Measurements from ENCODE around the gene RPL38. TPM values are rescaled to one million over a fixed set of nuclear protein-coding genes. Genes with fewer than 3 reads are reported as not detected.

RPL38 gene
- total RNA-seq, 4 donors from 2014 or later = 224 to 564 (median 403) TPM

DNA sequence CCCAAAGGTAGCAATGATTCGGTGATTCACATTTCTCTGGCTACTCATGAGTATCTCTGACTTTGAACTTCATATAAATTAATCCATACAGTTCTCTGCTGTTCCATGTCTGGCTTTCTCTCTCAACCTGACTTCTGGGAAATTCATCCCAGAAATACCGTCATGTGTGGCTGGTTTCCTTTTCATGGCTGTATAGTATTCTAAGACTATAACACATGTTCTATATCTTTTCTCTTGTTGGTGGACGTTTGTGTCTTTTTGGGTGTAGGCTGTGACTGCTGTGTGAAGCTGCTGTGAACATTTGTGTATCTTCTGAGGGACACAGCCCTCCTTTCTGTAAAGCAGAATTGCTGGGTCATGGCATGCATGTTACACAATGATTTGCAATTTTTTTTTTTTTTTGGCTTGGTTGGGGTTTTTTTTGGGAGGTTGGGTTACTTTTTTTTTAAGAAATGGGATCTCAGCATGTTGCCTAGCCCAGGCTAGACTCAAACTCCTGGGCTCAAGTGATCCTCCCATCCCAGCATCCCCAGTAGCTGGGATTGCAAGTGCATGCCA lies 16.2 kb downstream of the RPL38 start:
- WGBS, 2 donors = 75 to 78% methylated on average over 3 of the region's 3 CpGs
- intact Hi-C loops (cut with DNase I) = loop anchor here (10.0 kb wide), 1 partner anchor 75 kb away; no protein-coding TSS in a partner anchor
- no peak overlapping the region for H3K4me3 ChIP-seq
- peaks cover 0 to 21% (median 0%) of the 10 kb centered on the region in 3 donors for H3K4me1 ChIP-seq
- no peak for DNase-seq
- no peaks in the 10 kb centered on the region for H3K9me3 ChIP-seq
- peaks cover 0 to 2% (median 0%) of the 10 kb centered on the region in 4 donors for H3K27me3 ChIP-seq
- no peak for TF ChIP-seq POLR2A (IDR thresholded peaks at IDR 0.05)
- TF ChIP-seq, protein P1, sequence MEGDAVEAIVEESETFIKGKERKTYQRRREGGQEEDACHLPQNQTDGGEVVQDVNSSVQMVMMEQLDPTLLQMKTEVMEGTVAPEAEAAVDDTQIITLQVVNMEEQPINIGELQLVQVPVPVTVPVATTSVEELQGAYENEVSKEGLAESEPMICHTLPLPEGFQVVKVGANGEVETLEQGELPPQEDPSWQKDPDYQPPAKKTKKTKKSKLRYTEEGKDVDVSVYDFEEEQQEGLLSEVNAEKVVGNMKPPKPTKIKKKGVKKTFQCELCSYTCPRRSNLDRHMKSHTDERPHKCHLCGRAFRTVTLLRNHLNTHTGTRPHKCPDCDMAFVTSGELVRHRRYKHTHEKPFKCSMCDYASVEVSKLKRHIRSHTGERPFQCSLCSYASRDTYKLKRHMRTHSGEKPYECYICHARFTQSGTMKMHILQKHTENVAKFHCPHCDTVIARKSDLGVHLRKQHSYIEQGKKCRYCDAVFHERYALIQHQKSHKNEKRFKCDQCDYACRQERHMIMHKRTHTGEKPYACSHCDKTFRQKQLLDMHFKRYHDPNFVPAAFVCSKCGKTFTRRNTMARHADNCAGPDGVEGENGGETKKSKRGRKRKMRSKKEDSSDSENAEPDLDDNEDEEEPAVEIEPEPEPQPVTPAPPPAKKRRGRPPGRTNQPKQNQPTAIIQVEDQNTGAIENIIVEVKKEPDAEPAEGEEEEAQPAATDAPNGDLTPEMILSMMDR (IDR thresholded peaks at IDR 0.05) = no peak
- no peaks in the 10 kb centered on the region for H3K36me3 ChIP-seq
- H3K27ac ChIP-seq = no peak overlapping the region

GRCh38 chr17:74220219-74220618 lies 16.7 kb downstream of the RPL38 start:
- no peak overlapping the region for H3K4me3 ChIP-seq
- peaks cover 0 to 16% (median 0%) of the 10 kb centered on the region in 3 donors for H3K4me1 ChIP-seq
- H3K27ac ChIP-seq = no peak overlapping the region
- WGBS, 2 donors = 90 to 100% methylated on average over 1 to 2 of the region's 2 CpGs
- H3K36me3 ChIP-seq = no peaks in the 10 kb centered on the region
- TF ChIP-seq, protein P1 (IDR thresholded peaks at IDR 0.05) = no peak
- TF ChIP-seq POLR2A (IDR thresholded peaks at IDR 0.05) = no peak
- no peaks in the 10 kb centered on the region for H3K9me3 ChIP-seq
- no peaks in the 10 kb centered on the region for H3K27me3 ChIP-seq
- intact Hi-C loops (cut with DNase I) = no loop called here
- no peak for DNase-seq

DNA sequence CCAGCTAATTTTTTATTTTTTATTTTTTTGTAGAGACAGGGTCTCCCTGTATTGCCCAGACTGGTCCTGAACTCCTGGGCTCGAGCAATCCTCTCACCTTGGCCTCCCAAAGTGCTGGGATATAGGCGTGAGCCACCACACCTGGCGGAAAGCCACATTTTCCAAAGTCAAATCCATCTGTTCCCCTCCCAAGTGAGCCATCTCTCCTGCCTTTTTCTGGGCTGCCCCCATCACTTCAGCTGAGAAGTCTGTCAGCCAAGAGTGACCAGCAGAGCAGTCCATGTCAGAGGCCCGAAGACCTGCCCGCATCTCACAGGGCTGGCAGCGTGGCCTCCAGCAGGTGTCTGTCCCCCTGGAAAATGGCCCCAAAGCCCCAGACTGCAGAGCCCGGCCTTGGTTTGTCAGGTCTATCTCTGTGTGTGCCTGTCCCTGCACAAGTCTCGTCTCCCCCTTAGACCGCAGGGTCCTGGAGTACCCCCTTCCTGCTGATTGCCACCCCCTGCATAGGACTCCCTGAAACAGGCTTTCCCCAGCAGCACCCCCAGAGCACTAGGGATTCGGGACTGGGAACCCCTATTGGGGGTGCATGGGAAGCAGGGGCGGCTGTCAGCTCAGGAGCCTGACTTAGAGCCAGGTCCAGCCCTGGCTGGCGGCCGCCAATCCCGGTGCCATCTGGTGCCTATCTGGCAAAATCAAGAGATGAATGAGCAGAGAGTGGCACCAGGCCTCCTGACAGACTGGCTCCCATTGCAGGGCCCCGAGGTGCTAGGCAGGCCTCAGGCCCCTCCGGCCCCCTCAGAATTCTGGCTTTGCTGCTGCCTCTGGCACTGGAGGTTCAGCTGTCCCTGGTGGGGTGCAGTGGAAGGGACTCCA lies 17.7 kb downstream of the RPL38 start:
- no peaks in the 10 kb centered on the region for H3K27me3 ChIP-seq
- intact Hi-C loops (cut with DNase I) = no loop called here
- H3K4me3 ChIP-seq = no peak overlapping the region
- 86 to 92% methylated on average over 6 to 9 of the region's 16 CpGs for WGBS, 2 donors
- no peak for DNase-seq
- H3K9me3 ChIP-seq = no peaks in the 10 kb centered on the region
- TF ChIP-seq, protein P1 (IDR thresholded peaks at IDR 0.05) = no peak
- TF ChIP-seq POLR2A (IDR thresholded peaks at IDR 0.05) = no peak
- no peaks in the 10 kb centered on the region for H3K36me3 ChIP-seq
- H3K4me1 ChIP-seq = peaks cover 0 to 13% (median 0%) of the 10 kb centered on the region in 3 donors
- H3K27ac ChIP-seq = no peak overlapping the region

- WGBS, 2 donors = 87 to 94% methylated on average over 7 to 12 of the region's 13 CpGs
- Histone ChIP-seq H3K4me3 (no peak overlapping the region), H3K36me3 (no peaks in the 10 kb centered on the region), H3K27ac (no peak overlapping the region), H3K27me3 (no peaks in the 10 kb centered on the region), H3K9me3 (no peaks in the 10 kb centered on the region), H3K4me1 (peaks cover 0 to 1% (median 0%) of the 10 kb centered on the region in 3 donors)
- DNase-seq = no peak
- intact Hi-C loops (cut with DNase I) = no loop called here
- TF ChIP-seq POLR2A (IDR thresholded peaks at IDR 0.05) = no peak
- TF ChIP-seq, protein P1 (IDR thresholded peaks at IDR 0.05) = no peak
These were observed 18.9 kb downstream of the RPL38 start for GRCh38 chr17:74222399-74222798.

GRCh38 chr17:74223901-74224300 lies 20.4 kb downstream of the RPL38 start:
- Histone ChIP-seq H3K36me3 (no peaks in the 10 kb centered on the region), H3K4me1 (no peaks in the 10 kb centered on the region), H3K9me3 (no peaks in the 10 kb centered on the region), H3K27me3 (no peaks in the 10 kb centered on the region), H3K27ac (no peak overlapping the region), H3K4me3 (no peak overlapping the region)
- intact Hi-C loops (cut with DNase I) = no loop called here
- TF ChIP-seq POLR2A (IDR thresholded peaks at IDR 0.05) = no peak
- TF ChIP-seq, protein P1 (IDR thresholded peaks at IDR 0.05) = no peak
- DNase-seq = no peak
- 84% methylated on average over 9 to 14 of the region's 14 CpGs for WGBS, 2 donors

Measured in esophagus squamous epithelium (tissue), 5 donors.